ENCODE results near the gene PACSIN3. TPM values are rescaled to one million over a fixed set of nuclear protein-coding genes. Genes with fewer than 3 reads are reported as not detected.

Gene PACSIN3
- polyA plus RNA-seq, 1 donor (not counting 4 experiments of a cell fraction or from before 2014, with no cell fraction given), result 28.1 TPM

DNA sequence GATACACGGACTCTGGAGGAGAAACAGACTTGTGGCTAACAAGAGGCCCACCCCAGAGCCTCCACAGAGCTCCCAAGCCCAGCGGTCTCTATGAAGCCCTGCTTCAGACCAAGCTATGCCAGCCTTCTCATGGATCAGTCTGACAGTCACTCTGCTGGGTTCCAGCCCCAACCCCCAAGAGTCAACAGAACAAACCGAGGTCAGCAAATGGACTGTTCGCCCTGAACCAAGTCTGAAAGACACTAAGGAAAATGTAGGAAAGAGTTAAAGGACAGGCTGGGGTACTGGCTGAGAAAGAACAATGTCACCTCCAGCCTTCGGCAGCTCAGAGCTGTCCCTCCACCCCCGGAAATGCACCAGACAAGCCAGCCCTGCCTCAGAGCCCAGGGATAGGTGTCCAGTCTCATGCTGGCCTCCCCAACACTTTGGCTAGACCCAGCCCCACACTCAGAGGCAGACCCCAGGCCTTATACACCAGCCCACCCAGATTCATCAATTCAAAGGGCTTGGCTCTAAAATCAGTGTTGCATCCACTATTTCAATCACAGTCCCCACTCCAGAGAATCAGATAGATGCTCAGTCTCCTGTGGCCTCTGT lies 13.4 kb downstream of the PACSIN3 start:
- FAIRE-seq (no peak), DNase-seq (ENCODE audit: low read depth, low spot score) (no peak)
- H3K36me3 ChIP-seq (ENCODE audit: control insufficient read depth in 2 of 2, extremely low read depth in 1 of 2, insufficient read depth in 2 of 2, low read length in 2 of 2), result peaks cover 38 to 41% of the 10 kb centered on the region in 2 experiments
- H3K27ac ChIP-seq (ENCODE audit: control insufficient read depth, insufficient read depth, low read length), result no peak overlapping the region
- dilution Hi-C loops (cut with MboI; ENCODE audit: extremely low pct_ligation_motif_present, low sequenced_read_pairs), result no loop called here
- peaks cover 65% of the 10 kb centered on the region for H3K79me2 ChIP-seq (ENCODE audit: control insufficient read depth, insufficient read depth, low read length)
- H2AFZ ChIP-seq (ENCODE audit: control insufficient read depth, low read length), result no peak overlapping the region
- no peak overlapping the region for H3K4me2 ChIP-seq (ENCODE audit: control insufficient read depth, extremely low read depth, insufficient read depth, low read depth, low read length)
- no peaks in the 10 kb centered on the region for H3K9me3 ChIP-seq (ENCODE audit: control insufficient read depth, low read depth, low read length)
- H3K27me3 ChIP-seq (ENCODE audit: control insufficient read depth, extremely low read depth, insufficient read depth, low read length), result no peaks in the 10 kb centered on the region
- H3K4me3 ChIP-seq (ENCODE audit: control insufficient read depth in 2 of 3, extremely low read depth in 1 of 3, insufficient read depth in 2 of 3, low read depth in 1 of 3, low read length in 3 of 3), result no peak overlapping the region
- no peaks in the 10 kb centered on the region for H3K9me1 ChIP-seq (ENCODE audit: control insufficient read depth, extremely low read depth, insufficient read depth, low read length)
- no peak overlapping the region for H3K9ac ChIP-seq (ENCODE audit: control insufficient read depth, extremely low read depth, insufficient read depth, low read length)
- peaks cover 5% of the 10 kb centered on the region for H4K20me1 ChIP-seq (ENCODE audit: control insufficient read depth, extremely low read depth, insufficient read depth, low read length)
- peaks cover 18% of the 10 kb centered on the region for H3K4me1 ChIP-seq (ENCODE audit: control insufficient read depth, extremely low read depth, insufficient read depth, low read length)
- TF ChIP-seq, protein P1, sequence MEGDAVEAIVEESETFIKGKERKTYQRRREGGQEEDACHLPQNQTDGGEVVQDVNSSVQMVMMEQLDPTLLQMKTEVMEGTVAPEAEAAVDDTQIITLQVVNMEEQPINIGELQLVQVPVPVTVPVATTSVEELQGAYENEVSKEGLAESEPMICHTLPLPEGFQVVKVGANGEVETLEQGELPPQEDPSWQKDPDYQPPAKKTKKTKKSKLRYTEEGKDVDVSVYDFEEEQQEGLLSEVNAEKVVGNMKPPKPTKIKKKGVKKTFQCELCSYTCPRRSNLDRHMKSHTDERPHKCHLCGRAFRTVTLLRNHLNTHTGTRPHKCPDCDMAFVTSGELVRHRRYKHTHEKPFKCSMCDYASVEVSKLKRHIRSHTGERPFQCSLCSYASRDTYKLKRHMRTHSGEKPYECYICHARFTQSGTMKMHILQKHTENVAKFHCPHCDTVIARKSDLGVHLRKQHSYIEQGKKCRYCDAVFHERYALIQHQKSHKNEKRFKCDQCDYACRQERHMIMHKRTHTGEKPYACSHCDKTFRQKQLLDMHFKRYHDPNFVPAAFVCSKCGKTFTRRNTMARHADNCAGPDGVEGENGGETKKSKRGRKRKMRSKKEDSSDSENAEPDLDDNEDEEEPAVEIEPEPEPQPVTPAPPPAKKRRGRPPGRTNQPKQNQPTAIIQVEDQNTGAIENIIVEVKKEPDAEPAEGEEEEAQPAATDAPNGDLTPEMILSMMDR (optimal IDR thresholded peaks at IDR 0.05 in 1 of 3, IDR thresholded peaks at IDR 0.05 in 1 of 3, conservative IDR thresholded peaks at IDR 0.05 in 1 of 3; ENCODE audit: extremely low read depth in 1 of 3, insufficient read depth in 2 of 3, low read length in 3 of 3), result no peak
- no peak for TF ChIP-seq EZH2 (IDR thresholded peaks at IDR 0.05; ENCODE audit: low read length)

DNA sequence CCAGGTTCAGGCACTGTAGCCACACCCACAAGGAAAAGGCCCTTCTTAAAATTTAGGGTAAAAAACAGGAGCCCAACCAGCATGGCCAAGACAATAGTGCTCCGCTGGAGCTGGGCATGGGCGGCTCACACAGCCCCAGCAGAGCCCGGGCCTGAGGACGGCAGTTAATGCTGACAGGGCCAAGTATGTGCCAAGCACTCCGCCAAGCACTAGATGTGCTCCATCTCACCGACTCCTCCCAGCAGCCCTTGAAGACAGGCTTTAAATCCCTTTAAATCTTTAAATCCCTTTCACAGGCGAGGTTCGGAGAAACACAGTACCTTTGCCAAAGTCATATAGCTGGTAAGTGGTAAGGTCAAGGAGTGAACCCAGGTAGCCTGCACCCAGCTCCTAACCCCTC lies 14.4 kb downstream of the PACSIN3 start:
- TF ChIP-seq, protein P1 (optimal IDR thresholded peaks at IDR 0.05 in 1 of 3, IDR thresholded peaks at IDR 0.05 in 1 of 3, conservative IDR thresholded peaks at IDR 0.05 in 1 of 3; ENCODE audit: extremely low read depth in 1 of 3, insufficient read depth in 2 of 3, low read length in 3 of 3), result no peak
- TF ChIP-seq EZH2 (IDR thresholded peaks at IDR 0.05; ENCODE audit: low read length), result no peak
- dilution Hi-C loops (cut with MboI; ENCODE audit: extremely low pct_ligation_motif_present, low sequenced_read_pairs), result no loop called here
- Histone ChIP-seq H3K4me2 (ENCODE audit: control insufficient read depth, extremely low read depth, insufficient read depth, low read depth, low read length) (no peak overlapping the region), H3K9me3 (ENCODE audit: control insufficient read depth, low read depth, low read length) (no peaks in the 10 kb centered on the region), H3K36me3 (ENCODE audit: control insufficient read depth in 2 of 2, extremely low read depth in 1 of 2, insufficient read depth in 2 of 2, low read length in 2 of 2) (peaks cover 42 to 50% of the 10 kb centered on the region in 2 experiments), H2AFZ (ENCODE audit: control insufficient read depth, low read length) (no peak overlapping the region), H3K27me3 (ENCODE audit: control insufficient read depth, extremely low read depth, insufficient read depth, low read length) (no peaks in the 10 kb centered on the region), H3K4me1 (ENCODE audit: control insufficient read depth, extremely low read depth, insufficient read depth, low read length) (peaks cover 9% of the 10 kb centered on the region), H3K4me3 (ENCODE audit: control insufficient read depth in 2 of 3, extremely low read depth in 1 of 3, insufficient read depth in 2 of 3, low read depth in 1 of 3, low read length in 3 of 3) (no peak overlapping the region), H3K79me2 (ENCODE audit: control insufficient read depth, insufficient read depth, low read length) (peaks cover 65% of the 10 kb centered on the region), H3K27ac (ENCODE audit: control insufficient read depth, insufficient read depth, low read length) (no peak overlapping the region), H3K9ac (ENCODE audit: control insufficient read depth, extremely low read depth, insufficient read depth, low read length) (no peak overlapping the region), H4K20me1 (ENCODE audit: control insufficient read depth, extremely low read depth, insufficient read depth, low read length) (peaks cover 5% of the 10 kb centered on the region), H3K9me1 (ENCODE audit: control insufficient read depth, extremely low read depth, insufficient read depth, low read length) (no peaks in the 10 kb centered on the region)
- no peak for FAIRE-seq
- no peak for DNase-seq (ENCODE audit: low read depth, low spot score)
